Spinal cord (tissue), 10 donors: ENCODE results near the gene SLK. TPM values are rescaled to one million over a fixed set of nuclear protein-coding genes. Genes with fewer than 3 reads are reported as not detected.
A peak's percentile ranks its signal among the peaks of the same experiment; 100 is the strongest.

Source experiments
- DNase-seq, 6 donors: peaks; one replicate each; pipeline versions ENCODE4 v3.0.0 to v3.0.0-alpha.2; 2013 to 2015; ENCODE audit warnings: low spot score in 6 of 6, low read depth in 4 of 6
- H3K27ac ChIP-seq: one replicate; pipeline ENCODE4 v1.5.1; 2013; ENCODE audit warnings: low read depth, low read length, control low read depth
- H3K27me3 ChIP-seq: one replicate; pipeline ENCODE4 v1.6.1; 2013; ENCODE audit warnings: low read length; ENCODE audit not compliant: control insufficient read depth, insufficient read depth
- H3K36me3 ChIP-seq: one replicate; pipeline ENCODE4 v1.6.1; 2013; ENCODE audit warnings: low read length; ENCODE audit not compliant: control insufficient read depth, insufficient read depth
- H3K4me1 ChIP-seq: one replicate; pipeline ENCODE4 v1.6.1; 2013; ENCODE audit warnings: low read length; ENCODE audit not compliant: control insufficient read depth, insufficient read depth
- H3K4me3 ChIP-seq: one replicate; pipeline ENCODE4 v1.5.1; 2013; ENCODE audit warnings: low read depth, low read length, control low read depth
- H3K9me3 ChIP-seq: one replicate; pipeline ENCODE4 v1.6.1; 2013; ENCODE audit warnings: low read length; ENCODE audit not compliant: control insufficient read depth, insufficient read depth
- WGBS: methylation state at CpG from one replicate; pipeline ENCODE4 v1.1.5; 2013; ENCODE audit warnings: missing lambda C conversion rate; ENCODE audit not compliant: insufficient coverage; 5-methylcytosine and 5-hydroxymethylcytosine counted together
- polyA plus RNA-seq, 2 donors: library from polyadenylated mRNA; unstranded; fragments of 120-200 nt; gene quantifications; one replicate each; pipeline ENCODE4 v1.2.1, GENCODE V29; 2013; ENCODE audit not compliant: insufficient read length in 2 of 2
- total RNA-seq, 2 donors: library from RNA; depleted of rRNA in 1 of 2; stranded (reverse); fragments of 120-200 nt in 1 of 2; fragments of >200 nt in 1 of 2; gene quantifications; one replicate each; pipeline versions ENCODE4 v1.2.3 to v1.2.4, GENCODE V29; 2013 to 2014
- donor health status: healthy.

SLK gene
- total and polyA plus RNA-seq, 4 donors = 15.1 to 65.5 (median 37.6) TPM

- Histone ChIP-seq H3K36me3 (peaks cover 5% of the 10 kb centered on the region), H3K4me3 (no peak overlapping the region), H3K9me3 (no peaks in the 10 kb centered on the region), H3K27me3 (no peaks in the 10 kb centered on the region), H3K27ac (no peak overlapping the region), H3K4me1 (no peaks in the 10 kb centered on the region)
- WGBS = no CpG with 5 or more reads among the region's 8 CpGs
- no peak for DNase-seq
Observed at GRCh38 chr10:104005172-104005863, 38.4 kb downstream of the SLK start.

GRCh38 chr10:104011904-104012303, 45.0 kb downstream of the SLK start:
- H3K36me3 ChIP-seq = no peaks in the 10 kb centered on the region
- no CpG with 5 or more reads among the region's 2 CpGs for WGBS
- no peak overlapping the region for H3K4me3 ChIP-seq
- no peaks in the 10 kb centered on the region for H3K27me3 ChIP-seq
- DNase-seq = no peak
- no peaks in the 10 kb centered on the region for H3K4me1 ChIP-seq
- H3K27ac ChIP-seq = no peak overlapping the region
- H3K9me3 ChIP-seq = no peaks in the 10 kb centered on the region

GRCh38 chr10:104013489-104013888, 46.5 kb downstream of the SLK start:
- no peak overlapping the region for H3K4me3 ChIP-seq
- H3K36me3 ChIP-seq = no peaks in the 10 kb centered on the region
- H3K27me3 ChIP-seq = no peaks in the 10 kb centered on the region
- no peak overlapping the region for H3K27ac ChIP-seq
- WGBS = no CpG with 5 or more reads among the region's 4 CpGs
- H3K9me3 ChIP-seq = no peaks in the 10 kb centered on the region
- H3K4me1 ChIP-seq = no peaks in the 10 kb centered on the region
- no peak for DNase-seq

- Histone ChIP-seq H3K4me3 (no peak overlapping the region), H3K36me3 (peaks cover 1% of the 10 kb centered on the region), H3K4me1 (no peaks in the 10 kb centered on the region), H3K27ac (no peak overlapping the region), H3K27me3 (no peaks in the 10 kb centered on the region), H3K9me3 (no peaks in the 10 kb centered on the region)
- WGBS = no CpG with 5 or more reads among the region's 2 CpGs
- DNase-seq = no peak
Observed at GRCh38 chr10:104014176-104014575, 47.2 kb downstream of the SLK start.

- Histone ChIP-seq H3K27ac (no peak overlapping the region), H3K27me3 (no peaks in the 10 kb centered on the region), H3K4me1 (no peaks in the 10 kb centered on the region), H3K36me3 (peaks cover 11% of the 10 kb centered on the region), H3K9me3 (no peaks in the 10 kb centered on the region), H3K4me3 (no peak overlapping the region)
- peak in 1 of 6 donors; percentile 70 for DNase-seq
- no CpG with 5 or more reads among the region's 1 CpG for WGBS
Observed at GRCh38 chr10:104016661-104017060, 49.7 kb downstream of the SLK start.

- WGBS = 100% methylated on average over 1 of the region's 6 CpGs
- no peaks in the 10 kb centered on the region for H3K4me1 ChIP-seq
Observed at GRCh38 chr10:104018471-104018870, 51.5 kb downstream of the SLK start.

GRCh38 chr10:104020020-104020419, 53.1 kb downstream of the SLK start:
- WGBS = no CpG with 5 or more reads among the region's 1 CpG
- H3K4me1 ChIP-seq = no peaks in the 10 kb centered on the region
- H3K27me3 ChIP-seq = no peaks in the 10 kb centered on the region
- H3K27ac ChIP-seq = no peak overlapping the region
- no peak overlapping the region for H3K4me3 ChIP-seq
- H3K9me3 ChIP-seq = no peaks in the 10 kb centered on the region
- H3K36me3 ChIP-seq = peaks cover 21% of the 10 kb centered on the region
- DNase-seq = no peak

More at GRCh38 chr10:104018471-104018870, 51.5 kb downstream of the SLK start:
- no peaks in the 10 kb centered on the region for H3K27me3 ChIP-seq
- no peak overlapping the region for H3K27ac ChIP-seq
- no peaks in the 10 kb centered on the region for H3K9me3 ChIP-seq
- DNase-seq = peak in 1 of 6 donors; percentile 43
- peaks cover 21% of the 10 kb centered on the region for H3K36me3 ChIP-seq
- no peak overlapping the region for H3K4me3 ChIP-seq

- H3K36me3 ChIP-seq = peaks cover 21% of the 10 kb centered on the region
- no peaks in the 10 kb centered on the region for H3K27me3 ChIP-seq
- no CpG with 5 or more reads among the region's 1 CpG for WGBS
- no peak overlapping the region for H3K27ac ChIP-seq
- no peak overlapping the region for H3K4me3 ChIP-seq
- DNase-seq = no peak
- H3K4me1 ChIP-seq = no peaks in the 10 kb centered on the region
- no peaks in the 10 kb centered on the region for H3K9me3 ChIP-seq
Observed at GRCh38 chr10:104021246-104021645, 54.3 kb downstream of the SLK start.

- Histone ChIP-seq H3K4me3 (no peak overlapping the region), H3K9me3 (no peaks in the 10 kb centered on the region), H3K36me3 (peaks cover 21% of the 10 kb centered on the region), H3K4me1 (no peaks in the 10 kb centered on the region), H3K27me3 (no peaks in the 10 kb centered on the region), H3K27ac (no peak overlapping the region)
- WGBS = 95% methylated on average over 4 of the region's 5 CpGs
- no peak for DNase-seq
Observed at GRCh38 chr10:104022026-104022425, 55.1 kb downstream of the SLK start.

GRCh38 chr10:104025524-104025923, 58.6 kb downstream of the SLK start:
- Histone ChIP-seq H3K4me1 (no peaks in the 10 kb centered on the region), H3K27me3 (no peaks in the 10 kb centered on the region), H3K9me3 (no peaks in the 10 kb centered on the region), H3K36me3 (peaks cover 11% of the 10 kb centered on the region), H3K27ac (no peak overlapping the region), H3K4me3 (no peak overlapping the region)
- no peak for DNase-seq
- 94% methylated on average over 3 of the region's 5 CpGs for WGBS
